Vagina (tissue), 2 donors: ENCODE results near the gene LRRC7. TPM values are rescaled to one million over a fixed set of nuclear protein-coding genes. Genes with fewer than 3 reads are reported as not detected.

ENCODE experiments used
- DNase-seq, 2 donors: peaks; one replicate each; pipeline ENCODE4 v3.0.0-alpha.2; 2017; ENCODE audit errors: extremely low spot score in 2 of 2
- H3K27ac ChIP-seq: fragments of 200-600 bp; sonication (generic); one replicate; pipeline ENCODE4 v1.5.1; 2019
- H3K27me3 ChIP-seq: fragments of 200-600 bp; sonication (generic); one replicate; pipeline ENCODE4 v1.5.1; 2019
- H3K36me3 ChIP-seq, 2 donors: fragments of 200-600 bp; sonication (generic); one replicate each; pipeline ENCODE4 v1.5.1; 2017 to 2019
- H3K4me1 ChIP-seq: fragments of 200-600 bp; sonication (generic); one replicate; pipeline ENCODE4 v1.5.1; 2019
- H3K4me3 ChIP-seq, 2 donors: fragments of 200-600 bp; sonication (generic); 1 replicate in 1 of 2; 2 replicates in 1 of 2; pipeline ENCODE4 v1.5.1; 2016 to 2019
- H3K9me3 ChIP-seq: fragments of 200-600 bp; sonication (generic); one replicate; pipeline ENCODE4 v1.5.1; 2019
- POLR2A ChIP-seq, 2 donors: fragments of 450-650 bp; IDR thresholded peaks; one replicate each; pipeline ENCODE4 v1.6.1; 2017; ENCODE audit warnings: antibody characterized with exemption in 2 of 2, mild to moderate bottlenecking in 2 of 2, moderate library complexity in 2 of 2
- POLR2AphosphoS5 ChIP-seq, 2 donors: sonication (generic); formaldehyde crosslinking; IDR thresholded peaks; one replicate each; pipeline ENCODE4 v1.9.0; 2017; ENCODE audit warnings: antibody characterized with exemption in 2 of 2, mild to moderate bottlenecking in 2 of 2, low read depth in 1 of 2; ENCODE audit not compliant: insufficient read depth in 1 of 2
- intact Hi-C: fragments of 100-400 bp; cut with DNase I; formaldehyde crosslinking; loops from one replicate; pipeline ENCODE4 v1.15.1; 2023
- total RNA-seq: library from RNA; depleted of rRNA; stranded (reverse); fragments of >200 nt; gene quantifications from one replicate; pipeline ENCODE4 v1.2.3, GENCODE V29; 2016
- TF ChIP-seq, protein P1 (sequence below), 3 experiments: fragments of 450-650 bp in 2 of 3; fragments of 200-600 bp in 1 of 3; sonication (generic) in 1 of 3; IDR thresholded peaks; one replicate each; pipeline ENCODE4 v1.5.1; 2017 to 2019; ENCODE audit warnings: antibody characterized with exemption in 3 of 3, mild to moderate bottlenecking in 2 of 3, moderate library complexity in 2 of 3

The LRRC7 gene
- total RNA-seq, 1 donor from 2014 or later: not detected

DNA sequence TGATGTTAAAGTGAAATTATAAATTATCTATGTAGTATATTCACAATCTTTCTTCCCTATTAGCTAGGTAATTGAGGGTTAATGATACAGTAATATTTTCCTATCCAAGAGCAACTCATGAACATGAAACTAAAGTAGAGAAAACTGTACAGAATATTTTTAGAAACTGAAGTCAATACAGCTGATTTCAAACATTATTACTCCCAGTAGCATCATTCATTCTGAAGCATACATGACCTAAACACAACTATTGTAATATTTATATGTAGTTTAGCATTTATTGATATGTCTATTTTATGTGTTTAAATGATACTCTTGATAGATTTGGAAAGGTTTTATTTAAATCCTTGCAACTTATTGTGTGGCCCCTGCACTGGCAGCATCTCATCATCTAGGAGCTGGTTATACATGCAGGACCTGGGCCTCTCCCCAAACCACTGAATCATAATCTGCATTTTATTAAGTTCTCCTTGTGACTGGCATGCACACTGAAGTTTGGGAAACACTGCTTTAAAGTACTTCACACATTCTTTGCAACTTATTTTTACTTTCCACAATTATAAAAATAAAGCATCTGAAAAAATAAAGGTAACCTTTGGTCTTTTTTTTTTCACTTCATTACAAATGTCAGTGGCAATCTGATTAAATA, 437.8 kb downstream of the LRRC7 start:
- intact Hi-C loops: no loop called here
- H3K4me3 ChIP-seq: no peak overlapping the region
- TF ChIP-seq, protein P1, sequence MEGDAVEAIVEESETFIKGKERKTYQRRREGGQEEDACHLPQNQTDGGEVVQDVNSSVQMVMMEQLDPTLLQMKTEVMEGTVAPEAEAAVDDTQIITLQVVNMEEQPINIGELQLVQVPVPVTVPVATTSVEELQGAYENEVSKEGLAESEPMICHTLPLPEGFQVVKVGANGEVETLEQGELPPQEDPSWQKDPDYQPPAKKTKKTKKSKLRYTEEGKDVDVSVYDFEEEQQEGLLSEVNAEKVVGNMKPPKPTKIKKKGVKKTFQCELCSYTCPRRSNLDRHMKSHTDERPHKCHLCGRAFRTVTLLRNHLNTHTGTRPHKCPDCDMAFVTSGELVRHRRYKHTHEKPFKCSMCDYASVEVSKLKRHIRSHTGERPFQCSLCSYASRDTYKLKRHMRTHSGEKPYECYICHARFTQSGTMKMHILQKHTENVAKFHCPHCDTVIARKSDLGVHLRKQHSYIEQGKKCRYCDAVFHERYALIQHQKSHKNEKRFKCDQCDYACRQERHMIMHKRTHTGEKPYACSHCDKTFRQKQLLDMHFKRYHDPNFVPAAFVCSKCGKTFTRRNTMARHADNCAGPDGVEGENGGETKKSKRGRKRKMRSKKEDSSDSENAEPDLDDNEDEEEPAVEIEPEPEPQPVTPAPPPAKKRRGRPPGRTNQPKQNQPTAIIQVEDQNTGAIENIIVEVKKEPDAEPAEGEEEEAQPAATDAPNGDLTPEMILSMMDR (IDR thresholded peaks at IDR 0.05): no peak
- no peak for DNase-seq
- H3K36me3 ChIP-seq: no peaks in the 10 kb centered on the region
- H3K27ac ChIP-seq: no peak overlapping the region
- no peaks in the 10 kb centered on the region for H3K4me1 ChIP-seq
- H3K9me3 ChIP-seq: no peaks in the 10 kb centered on the region
- H3K27me3 ChIP-seq: no peaks in the 10 kb centered on the region

DNA sequence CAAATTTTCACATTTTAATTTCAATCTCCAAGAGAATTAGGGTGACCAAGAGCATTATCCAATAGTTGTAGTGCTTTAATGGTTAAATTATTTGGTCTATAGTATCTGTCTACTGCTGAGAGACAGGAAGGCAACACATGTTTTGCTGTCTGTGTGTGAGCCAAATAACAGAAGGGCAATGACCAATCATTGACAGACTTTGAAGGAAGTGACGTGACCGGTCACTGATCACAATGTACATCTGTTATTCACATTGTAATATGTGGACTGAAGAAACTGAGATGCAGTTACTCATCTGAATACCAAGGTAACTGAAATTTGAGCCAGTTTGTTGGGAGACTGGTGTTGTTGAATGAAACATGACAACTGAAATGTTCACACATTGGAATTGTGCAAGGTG, 440.9 kb downstream of the LRRC7 start:
- Histone ChIP-seq H3K27ac (no peak overlapping the region), H3K36me3 (no peaks in the 10 kb centered on the region), H3K27me3 (no peaks in the 10 kb centered on the region), H3K4me3 (no peak overlapping the region), H3K4me1 (no peaks in the 10 kb centered on the region), H3K9me3 (no peaks in the 10 kb centered on the region)
- DNase-seq: no peak
- TF ChIP-seq POLR2A (IDR thresholded peaks at IDR 0.05) (no peak), POLR2AphosphoS5 (IDR thresholded peaks at IDR 0.05; ENCODE audit: insufficient read depth in 1 of 2, low read depth in 1 of 2) (no peak)
- TF ChIP-seq, protein P1 (IDR thresholded peaks at IDR 0.05): no peak
- intact Hi-C loops: no loop called here

- Histone ChIP-seq H3K27ac (no peak overlapping the region), H3K4me3 (no peak overlapping the region), H3K4me1 (no peaks in the 10 kb centered on the region), H3K36me3 (no peaks in the 10 kb centered on the region), H3K27me3 (no peaks in the 10 kb centered on the region), H3K9me3 (no peaks in the 10 kb centered on the region)
- DNase-seq: no peak
- intact Hi-C loops: no loop called here
- TF ChIP-seq POLR2AphosphoS5 (IDR thresholded peaks at IDR 0.05; ENCODE audit: insufficient read depth in 1 of 2, low read depth in 1 of 2): no peak
- TF ChIP-seq, protein P1 (IDR thresholded peaks at IDR 0.05): no peak
These were observed 450.0 kb downstream of the LRRC7 start for GRCh38 chr1:70017770-70018169.

DNA sequence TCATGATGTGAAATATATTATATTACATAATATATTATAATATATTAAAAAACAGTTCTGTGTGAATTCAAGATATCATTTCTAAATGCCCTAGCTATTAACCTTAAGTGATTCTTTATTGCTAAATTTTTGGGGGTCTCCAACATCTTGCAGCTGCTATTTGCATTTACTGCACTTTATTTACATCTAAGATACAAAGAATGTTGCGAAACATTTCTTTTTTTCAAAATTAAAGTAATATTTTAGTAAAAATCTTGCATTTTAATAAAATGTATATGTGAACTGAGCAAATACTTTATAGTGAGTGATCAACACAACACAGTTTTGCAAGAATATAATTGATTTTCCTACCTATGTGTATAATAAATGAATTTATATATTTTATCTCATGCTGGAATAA, 456.6 kb downstream of the LRRC7 start:
- H3K27ac ChIP-seq: no peak overlapping the region
- H3K27me3 ChIP-seq: no peaks in the 10 kb centered on the region
- no peaks in the 10 kb centered on the region for H3K36me3 ChIP-seq
- H3K4me1 ChIP-seq: no peaks in the 10 kb centered on the region
- TF ChIP-seq POLR2AphosphoS5 (IDR thresholded peaks at IDR 0.05; ENCODE audit: insufficient read depth in 1 of 2, low read depth in 1 of 2) (no peak), POLR2A (IDR thresholded peaks at IDR 0.05) (no peak)
- TF ChIP-seq, protein P1 (IDR thresholded peaks at IDR 0.05): no peak
- DNase-seq: no peak
- intact Hi-C loops: no loop called here
- no peaks in the 10 kb centered on the region for H3K9me3 ChIP-seq
- H3K4me3 ChIP-seq: no peak overlapping the region

DNA sequence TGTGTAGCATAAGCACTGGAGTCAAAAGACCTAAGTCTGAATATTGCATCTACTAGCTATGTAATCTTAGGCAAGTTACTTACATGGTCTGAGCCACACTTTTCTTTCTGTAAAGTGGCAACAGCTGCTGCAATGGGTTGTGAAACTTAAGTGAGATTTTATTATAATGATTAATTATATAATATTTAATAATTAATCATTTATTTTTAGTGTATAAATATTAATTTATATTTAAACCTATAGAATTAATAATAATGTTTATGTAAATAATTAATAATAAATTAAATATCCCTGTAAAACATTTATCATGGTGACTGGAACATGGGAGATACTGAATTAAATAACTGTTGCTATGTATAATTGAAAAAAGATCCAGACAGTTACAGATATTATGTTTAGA, 457.3 kb downstream of the LRRC7 start:
- no peak for DNase-seq
- intact Hi-C loops: no loop called here
- H3K27ac ChIP-seq: no peak overlapping the region
- no peaks in the 10 kb centered on the region for H3K4me1 ChIP-seq
- no peaks in the 10 kb centered on the region for H3K36me3 ChIP-seq
- TF ChIP-seq, protein P1 (IDR thresholded peaks at IDR 0.05): no peak
- H3K27me3 ChIP-seq: no peaks in the 10 kb centered on the region
- H3K9me3 ChIP-seq: no peaks in the 10 kb centered on the region
- H3K4me3 ChIP-seq: no peak overlapping the region
